Progenitor cell of endocrine pancreas (in vitro differentiated cells): ENCODE measurements around the gene PRSS57. TPM values are rescaled to one million over a fixed set of nuclear protein-coding genes. Genes with fewer than 3 reads are reported as not detected.

Experiments
- DNase-seq: peaks from one replicate; pipeline ENCODE4 v3.0.0; 2021; ENCODE audit warnings: low spot score; ENCODE audit not compliant: unreplicated experiment
- H3K27ac Mint-ChIP-seq: 2 replicates; pipeline ENCODE4 v1.8.0; 2021; ENCODE audit warnings: mild to moderate bottlenecking, moderate library complexity, mixed read lengths
- H3K27me3 Mint-ChIP-seq: 2 replicates; pipeline ENCODE4 v1.8.0; 2021; ENCODE audit warnings: mixed read lengths
- H3K36me3 Mint-ChIP-seq: 2 replicates; pipeline ENCODE4 v1.8.0; 2022; ENCODE audit warnings: mixed read lengths; ENCODE audit not compliant: insufficient read depth
- H3K4me1 Mint-ChIP-seq: 2 replicates; pipeline ENCODE4 v1.8.0; 2021; ENCODE audit warnings: low read depth, mixed read lengths
- H3K4me3 Mint-ChIP-seq: 2 replicates; pipeline ENCODE4 v1.8.0; 2021; ENCODE audit warnings: low read depth, mild to moderate bottlenecking, moderate library complexity, mixed read lengths
- H3K9me3 Mint-ChIP-seq: 2 replicates; pipeline ENCODE4 v1.8.0; 2021; ENCODE audit warnings: low read depth, mixed read lengths
- CTCF ChIP-seq: fragments of 200-600 bp; sonication (generic); IDR thresholded peaks from one replicate; pipeline ENCODE4 v1.5.0; 2021; ENCODE audit warnings: antibody characterized with exemption, mild to moderate bottlenecking; ENCODE audit not compliant: unreplicated experiment
- total RNA-seq: library from RNA; stranded (reverse); gene quantifications from 2 replicates; pipeline ENCODE4 v1.2.1, GENCODE V29; 2021

PRSS57 gene
- total RNA-seq, 1 donor from 2014 or later: not detected

- Mint-ChIP-seq H3K4me1 (peaks cover 2% of the 10 kb centered on the region), H3K27ac (no peak overlapping the region), H3K27me3 (no peaks in the 10 kb centered on the region), H3K9me3 (no peaks in the 10 kb centered on the region), H3K4me3 (no peak overlapping the region), H3K36me3 (no peaks in the 10 kb centered on the region)
- no peak for DNase-seq
- TF ChIP-seq CTCF: no peak
Measured at GRCh38 chr19:720345-721160, 25.3 kb upstream of the PRSS57 start.

GRCh38 chr19:719636-720344 is 24.5 kb upstream of the PRSS57 start:
- Mint-ChIP-seq H3K27ac (no peak overlapping the region), H3K27me3 (no peaks in the 10 kb centered on the region), H3K4me3 (no peak overlapping the region), H3K4me1 (peaks cover 2% of the 10 kb centered on the region), H3K36me3 (peaks cover 4% of the 10 kb centered on the region), H3K9me3 (peaks cover 3% of the 10 kb centered on the region)
- no peak for DNase-seq
- TF ChIP-seq CTCF: no peak

- Mint-ChIP-seq H3K27ac (no peak overlapping the region), H3K4me3 (no peak overlapping the region), H3K9me3 (peaks cover 3% of the 10 kb centered on the region), H3K27me3 (no peaks in the 10 kb centered on the region), H3K36me3 (peaks cover 4% of the 10 kb centered on the region), H3K4me1 (peaks cover 2% of the 10 kb centered on the region)
- no peak for TF ChIP-seq CTCF
- no peak for DNase-seq
Measured at GRCh38 chr19:718991-719512, 23.8 kb upstream of the PRSS57 start.

- Mint-ChIP-seq H3K27ac (no peak overlapping the region), H3K4me3 (no peak overlapping the region), H3K4me1 (peaks cover 2% of the 10 kb centered on the region), H3K9me3 (peaks cover 3% of the 10 kb centered on the region), H3K36me3 (peaks cover 4% of the 10 kb centered on the region), H3K27me3 (no peaks in the 10 kb centered on the region)
- no peak for TF ChIP-seq CTCF
- no peak for DNase-seq
Measured at GRCh38 chr19:718251-718951, 23.1 kb upstream of the PRSS57 start.

- Mint-ChIP-seq H3K9me3 (peaks cover 3% of the 10 kb centered on the region), H3K4me1 (peaks cover 3% of the 10 kb centered on the region), H3K4me3 (no peak overlapping the region), H3K36me3 (peaks cover 4% of the 10 kb centered on the region), H3K27me3 (no peaks in the 10 kb centered on the region), H3K27ac (no peak overlapping the region)
- no peak for TF ChIP-seq CTCF
- no peak for DNase-seq
Measured at GRCh38 chr19:715347-715746, 20.1 kb upstream of the PRSS57 start.
